Activated CD8-positive, alpha-beta memory T cell treated with anti-CD3 and anti-CD28 coated beads, Interleukin-2, amount 10 ng/mL, durations not matched to agents 7 days and 5 days (primary cell): ENCODE results near the gene FRS2. TPM values are rescaled to one million over a fixed set of nuclear protein-coding genes. Genes with fewer than 3 reads are reported as not detected.

Source experiments
- ATAC-seq: fragments of 150-1000 bp; cut with Tn5 transposase; one replicate; pipeline ENCODE4 v1.10.0; 2021; ENCODE audit warnings: moderate library complexity
- CTCF ChIA-PET: fragments of 350-600 bp; sonication (Branson Sonifier 250); formaldehyde crosslinking; loops from one replicate; lab custom pipeline; 2021; ENCODE audit warnings: antibody characterized with exemption; lab: Charles Lee
- DNase-seq: peaks from one replicate; pipeline ENCODE4 v3.0.0-alpha.2; 2020
- H3K27ac Mint-ChIP-seq: one replicate; pipeline ENCODE4 v1.8.0; 2021; ENCODE audit warnings: mild to moderate bottlenecking, mixed read lengths
- H3K27me3 Mint-ChIP-seq: one replicate; pipeline ENCODE4 v1.8.0; 2021; ENCODE audit warnings: mixed read lengths
- H3K36me3 Mint-ChIP-seq: one replicate; pipeline ENCODE4 v1.8.0; 2021; ENCODE audit warnings: mild to moderate bottlenecking, mixed read lengths
- H3K4me1 Mint-ChIP-seq: one replicate; pipeline ENCODE4 v1.8.0; 2021; ENCODE audit warnings: mixed read lengths
- H3K4me3 Mint-ChIP-seq: one replicate; pipeline ENCODE4 v1.8.0; 2021; ENCODE audit warnings: mild to moderate bottlenecking, moderate library complexity, mixed read lengths
- H3K9me3 Mint-ChIP-seq: one replicate; pipeline ENCODE4 v1.8.0; 2022; ENCODE audit warnings: low read depth, mixed read lengths
- total RNA-seq, 2 experiments: library from RNA; stranded (reverse); gene quantifications; one replicate each; pipeline ENCODE4 v1.2.3, GENCODE V29; 2021

FRS2 gene
- total RNA-seq, 2 experiments from 2014 or later: 11.5 to 12.8 TPM

DNA sequence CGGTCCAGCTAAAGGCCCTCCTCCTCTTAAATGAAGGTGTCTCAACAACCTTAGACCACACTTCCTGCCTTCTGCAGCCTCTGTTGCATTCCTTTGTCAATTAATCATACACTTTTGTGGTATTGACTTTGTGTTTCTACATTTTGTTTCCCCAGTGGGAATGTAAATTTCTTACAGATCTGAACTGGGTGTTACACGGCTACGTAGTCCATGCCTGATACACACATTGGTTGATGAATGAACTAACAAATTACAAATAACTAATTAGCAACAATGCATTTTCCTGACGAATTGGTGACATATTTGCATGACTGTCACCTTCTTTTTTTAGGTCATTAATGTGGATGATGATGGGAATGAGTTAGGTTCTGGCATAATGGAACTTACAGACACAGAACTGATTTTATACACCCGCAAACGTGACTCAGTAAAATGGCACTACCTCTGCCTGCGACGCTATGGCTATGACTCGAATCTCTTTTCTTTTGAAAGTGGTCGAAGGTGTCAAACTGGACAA, 99.9 kb downstream of the FRS2 start:
- H3K36me3 Mint-ChIP-seq: peaks cover 20% of the 10 kb centered on the region
- ATAC-seq (no peak), DNase-seq (no peak)
- H3K27ac Mint-ChIP-seq: no peak overlapping the region
- H3K9me3 Mint-ChIP-seq: no peaks in the 10 kb centered on the region
- H3K4me1 Mint-ChIP-seq: peaks cover 4% of the 10 kb centered on the region
- H3K4me3 Mint-ChIP-seq: no peak overlapping the region
- CTCF ChIA-PET: interaction anchor here (0.8 to 6.1 kb wide), 22 partner anchors 8 to 416 kb away, joined by 3 to 59 read pairs (median 4); partner anchors contain the start of gene CCT2
- H3K27me3 Mint-ChIP-seq: no peaks in the 10 kb centered on the region

DNA sequence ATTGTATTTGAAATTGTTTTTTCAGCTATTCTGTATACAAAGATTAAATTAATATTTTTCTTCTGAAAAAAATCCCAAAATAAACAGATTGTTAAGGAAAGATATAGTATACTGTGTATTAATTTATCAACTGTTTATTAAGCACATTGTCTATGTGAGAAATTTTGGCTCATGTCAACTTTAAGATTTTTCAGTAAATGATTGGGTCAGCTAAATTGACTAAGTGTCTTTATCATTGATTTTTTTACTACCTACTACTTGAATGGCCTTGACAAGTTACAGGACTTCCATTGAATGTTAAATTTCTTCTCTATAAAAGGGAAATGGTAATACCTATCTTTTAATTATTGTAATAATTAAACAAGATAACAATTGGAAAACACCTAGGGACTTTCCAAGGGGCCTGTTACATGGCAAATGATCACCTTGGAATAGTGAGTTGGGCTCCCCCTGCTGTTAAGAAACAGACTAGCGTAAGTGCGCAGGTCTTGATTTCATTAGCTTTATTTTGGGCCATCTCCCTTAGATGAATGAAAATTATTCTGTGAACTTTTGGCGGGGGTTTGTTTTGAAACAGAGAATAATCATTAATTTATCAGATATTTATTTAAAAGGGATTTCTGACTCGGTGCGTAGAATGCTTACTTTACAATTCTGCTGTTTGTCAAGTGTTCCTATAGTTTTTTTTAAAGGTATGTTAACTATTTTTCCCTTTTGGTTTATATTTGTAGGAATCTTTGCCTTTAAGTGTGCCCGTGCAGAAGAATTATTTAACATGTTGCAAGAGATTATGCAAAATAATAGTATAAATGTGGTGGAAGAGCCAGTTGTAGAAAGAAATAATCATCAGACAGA, 100.6 kb downstream of the FRS2 start:
- Mint-ChIP-seq H3K9me3 (no peaks in the 10 kb centered on the region), H3K27ac (no peak overlapping the region), H3K27me3 (no peaks in the 10 kb centered on the region), H3K4me3 (no peak overlapping the region), H3K36me3 (peaks cover 21% of the 10 kb centered on the region), H3K4me1 (peaks cover 4% of the 10 kb centered on the region)
- CTCF ChIA-PET: interaction anchor here (0.6 to 6.1 kb wide), 25 partner anchors 9 to 417 kb away, joined by 3 to 59 read pairs (median 4); partner anchors contain the start of gene CCT2
- ATAC-seq: peak; percentile 53
- DNase-seq: peak; percentile 63

DNA sequence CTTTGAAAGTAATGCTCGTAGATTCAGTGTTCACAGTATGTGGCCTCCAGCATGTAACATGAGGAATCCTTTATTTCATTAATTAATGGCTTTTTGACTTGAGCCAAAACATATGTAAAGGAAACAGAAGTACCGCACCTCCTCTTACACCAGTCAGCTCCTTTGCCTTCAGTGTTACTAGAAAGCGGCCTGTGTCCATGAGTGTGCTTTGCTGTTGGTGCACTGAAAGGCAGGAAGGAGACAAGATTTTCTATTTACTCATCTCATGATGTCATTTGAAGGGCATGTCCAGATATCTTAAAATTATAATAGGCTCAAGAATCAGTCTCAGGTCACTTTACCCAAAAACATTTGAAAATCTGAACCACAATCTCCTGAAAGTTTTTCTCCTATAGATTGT, 105.2 kb downstream of the FRS2 start:
- CTCF ChIA-PET: interaction anchor here (0.8 kb wide), 1 partner anchor 9 kb away, joined by 3 read pairs; no protein-coding TSS in a partner anchor
- ATAC-seq: no peak
- H3K36me3 Mint-ChIP-seq: peaks cover 23% of the 10 kb centered on the region
- H3K4me1 Mint-ChIP-seq: peaks cover 8% of the 10 kb centered on the region
- no peaks in the 10 kb centered on the region for H3K27me3 Mint-ChIP-seq
- no peak for DNase-seq
- H3K9me3 Mint-ChIP-seq: no peaks in the 10 kb centered on the region
- H3K4me3 Mint-ChIP-seq: no peak overlapping the region
- no peak overlapping the region for H3K27ac Mint-ChIP-seq

DNA sequence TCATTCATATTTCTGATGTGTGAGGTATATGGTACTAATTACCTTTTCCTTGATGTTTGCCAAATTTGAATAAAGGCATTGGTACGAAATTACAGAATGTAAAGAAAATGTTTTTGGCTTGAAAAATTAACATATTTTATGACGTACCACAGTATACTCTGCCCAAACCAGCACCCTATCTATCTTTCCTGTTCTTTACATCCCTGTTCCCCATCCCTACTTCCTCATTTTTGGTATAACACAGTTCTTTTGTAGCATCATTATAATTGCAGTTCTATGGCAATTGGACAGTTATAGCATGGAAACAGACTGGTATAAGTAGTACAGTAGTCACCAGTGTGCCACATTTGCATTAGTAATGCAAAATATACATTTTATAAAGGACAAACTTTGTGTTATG, 108.1 kb downstream of the FRS2 start:
- ATAC-seq: no peak
- no peaks in the 10 kb centered on the region for H3K27me3 Mint-ChIP-seq
- H3K27ac Mint-ChIP-seq: no peak overlapping the region
- peaks cover 8% of the 10 kb centered on the region for H3K4me1 Mint-ChIP-seq
- CTCF ChIA-PET: interaction anchor here (4.9 kb wide), 1 partner anchor 7 kb away, joined by 26 read pairs; no protein-coding TSS in a partner anchor
- H3K9me3 Mint-ChIP-seq: no peaks in the 10 kb centered on the region
- no peak for DNase-seq
- no peak overlapping the region for H3K4me3 Mint-ChIP-seq
- peaks cover 13% of the 10 kb centered on the region for H3K36me3 Mint-ChIP-seq

DNA sequence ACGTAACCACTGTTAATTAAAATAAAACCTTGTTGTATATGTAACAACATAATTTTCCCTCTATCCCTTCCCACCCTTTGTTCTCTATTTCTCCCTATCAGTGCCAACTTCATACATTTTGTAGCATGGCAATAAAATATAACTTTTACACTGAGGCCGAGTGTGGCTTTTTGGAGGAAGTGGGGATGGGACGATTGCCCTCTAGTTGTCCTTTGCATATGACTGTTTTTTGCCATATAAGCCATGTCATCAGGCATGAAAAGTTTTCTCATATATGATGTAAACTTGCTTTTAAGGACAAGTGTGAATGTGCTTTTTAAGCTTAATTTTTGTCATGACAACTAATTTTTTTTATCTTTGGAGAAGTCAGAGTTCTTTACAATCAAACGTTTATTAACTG, 108.8 kb downstream of the FRS2 start:
- H3K9me3 Mint-ChIP-seq: no peaks in the 10 kb centered on the region
- H3K36me3 Mint-ChIP-seq: peaks cover 10% of the 10 kb centered on the region
- H3K4me3 Mint-ChIP-seq: no peak overlapping the region
- ATAC-seq (no peak), DNase-seq (no peak)
- no peak overlapping the region for H3K27ac Mint-ChIP-seq
- H3K27me3 Mint-ChIP-seq: no peaks in the 10 kb centered on the region
- CTCF ChIA-PET: interaction anchor here (1.3 to 4.9 kb wide), 2 partner anchors 8 to 222 kb away, joined by 6 to 26 read pairs; no protein-coding TSS in a partner anchor
- H3K4me1 Mint-ChIP-seq: peaks cover 8% of the 10 kb centered on the region

DNA sequence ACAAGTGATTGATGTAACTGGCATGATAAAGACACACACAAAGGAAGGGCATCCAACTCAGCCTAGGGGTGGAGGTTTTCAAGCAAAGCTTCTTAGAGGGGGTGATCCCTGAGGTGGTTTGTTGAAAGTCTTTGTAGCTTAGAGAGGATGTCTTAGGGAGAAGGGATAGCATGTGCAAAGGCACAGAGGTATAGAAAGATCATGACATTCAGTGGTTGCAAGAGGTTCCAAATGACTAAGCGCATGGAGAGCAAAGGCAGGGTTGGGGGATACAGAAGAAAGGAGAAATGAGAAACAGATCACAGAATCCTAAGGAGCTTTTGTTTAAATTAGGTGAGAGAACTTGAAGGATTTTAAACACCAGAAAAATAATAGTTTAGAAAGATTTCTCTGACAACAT, 109.9 kb downstream of the FRS2 start:
- ATAC-seq: no peak
- Mint-ChIP-seq H3K9me3 (no peaks in the 10 kb centered on the region), H3K4me3 (no peak overlapping the region), H3K36me3 (peaks cover 3% of the 10 kb centered on the region), H3K27me3 (no peaks in the 10 kb centered on the region), H3K27ac (no peak overlapping the region), H3K4me1 (peaks cover 12% of the 10 kb centered on the region)
- CTCF ChIA-PET: interaction anchor here (0.7 to 4.9 kb wide), 3 partner anchors 9 to 1169 kb away, joined by 3 to 26 read pairs (median 6); no protein-coding TSS in a partner anchor
- no peak for DNase-seq

DNA sequence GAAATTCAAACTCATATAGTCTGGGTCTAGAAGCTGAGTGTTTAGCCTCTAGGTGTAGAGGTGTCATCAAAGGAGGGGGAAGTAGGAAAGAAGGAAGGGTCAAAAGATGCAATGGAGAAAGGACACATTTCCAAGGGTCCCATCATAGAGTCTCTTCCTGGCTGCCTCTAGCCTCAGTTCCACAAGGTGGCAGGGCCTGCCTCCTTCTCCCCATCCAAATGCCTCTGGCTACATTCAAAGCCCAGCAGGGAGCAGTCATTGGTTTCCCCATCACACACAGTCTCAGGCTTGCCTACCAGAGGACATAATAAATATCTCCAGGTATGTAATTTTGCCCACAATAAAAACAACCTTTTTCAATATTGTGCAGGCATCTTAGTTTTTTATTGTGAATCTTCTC, 113.0 kb downstream of the FRS2 start:
- H3K27ac Mint-ChIP-seq: no peak overlapping the region
- H3K36me3 Mint-ChIP-seq: peaks cover 17% of the 10 kb centered on the region
- H3K4me3 Mint-ChIP-seq: no peak overlapping the region
- CTCF ChIA-PET: interaction anchor here (1.3 to 4.9 kb wide), 3 partner anchors 12 to 113 kb away, joined by 3 to 26 read pairs (median 15); partner anchors contain the start of gene FRS2
- no peaks in the 10 kb centered on the region for H3K27me3 Mint-ChIP-seq
- no peaks in the 10 kb centered on the region for H3K9me3 Mint-ChIP-seq
- DNase-seq: no peak
- no peak for ATAC-seq
- H3K4me1 Mint-ChIP-seq: peaks cover 22% of the 10 kb centered on the region

DNA sequence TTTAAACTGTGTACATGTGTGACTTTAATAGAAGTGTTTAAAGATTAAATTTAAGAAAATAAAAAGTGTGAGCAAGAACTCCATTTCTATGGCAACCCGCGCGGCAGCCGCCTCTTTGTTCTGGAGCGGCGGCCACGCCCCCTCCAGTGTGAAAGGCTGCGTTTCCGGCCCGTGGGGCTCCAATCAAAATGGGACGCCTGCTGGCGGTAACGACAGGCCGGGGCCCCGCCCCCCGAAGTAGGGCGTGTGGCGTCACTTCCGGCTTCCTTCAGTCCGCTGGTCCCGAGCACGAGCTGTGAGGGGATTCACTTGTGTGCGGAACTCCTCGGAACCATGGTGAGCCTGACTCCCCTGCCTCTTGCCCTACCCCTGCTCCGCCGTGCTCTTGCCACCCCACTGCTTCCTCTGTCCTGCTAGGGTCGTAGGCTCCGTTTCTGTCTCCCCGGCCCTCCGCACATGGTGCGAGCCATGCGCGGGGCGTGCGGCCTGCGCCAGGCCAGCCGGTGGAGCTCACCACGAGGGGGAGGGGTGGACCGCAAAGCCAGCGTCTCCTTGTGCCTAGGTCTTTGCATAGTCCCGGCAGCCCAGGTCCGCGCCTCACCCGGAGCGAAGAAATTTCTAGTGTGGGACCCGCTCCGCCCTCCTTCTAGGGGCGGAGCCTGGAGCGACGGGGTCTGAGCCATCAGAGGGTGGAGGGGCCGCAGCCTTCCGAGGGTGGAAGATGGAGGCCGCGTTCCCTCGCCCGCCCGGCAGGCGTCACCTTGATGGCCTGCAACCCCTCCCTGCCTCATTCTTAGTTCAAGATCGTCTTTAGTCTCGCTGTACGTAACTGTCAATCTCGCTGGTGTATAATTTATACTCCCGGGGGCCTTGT, 115.2 kb downstream of the FRS2 start, which contains the start of gene CCT2:
CCT2 (plus strand) TSS at position 271 of the 874 bp plus-strand sequence; CDS start at position 334, 63 bp downstream.
- DNase-seq (peak; percentile 97), ATAC-seq (peak; percentile 94)
- CTCF ChIA-PET: interaction anchor here (0.8 to 3.0 kb wide), 7 partner anchors 14 to 429 kb away, joined by 3 to 25 read pairs (median 5); no protein-coding TSS in a partner anchor
- no peaks in the 10 kb centered on the region for H3K27me3 Mint-ChIP-seq
- peak within 1 kb of the TSS; percentile 94 for H3K27ac Mint-ChIP-seq
- peak within 1 kb of the TSS; percentile 89 for H3K4me3 Mint-ChIP-seq
- H3K36me3 Mint-ChIP-seq: peaks cover 35% of the 10 kb centered on the region
- no peaks in the 10 kb centered on the region for H3K9me3 Mint-ChIP-seq
- H3K4me1 Mint-ChIP-seq: peaks cover 28% of the 10 kb centered on the region

DNA sequence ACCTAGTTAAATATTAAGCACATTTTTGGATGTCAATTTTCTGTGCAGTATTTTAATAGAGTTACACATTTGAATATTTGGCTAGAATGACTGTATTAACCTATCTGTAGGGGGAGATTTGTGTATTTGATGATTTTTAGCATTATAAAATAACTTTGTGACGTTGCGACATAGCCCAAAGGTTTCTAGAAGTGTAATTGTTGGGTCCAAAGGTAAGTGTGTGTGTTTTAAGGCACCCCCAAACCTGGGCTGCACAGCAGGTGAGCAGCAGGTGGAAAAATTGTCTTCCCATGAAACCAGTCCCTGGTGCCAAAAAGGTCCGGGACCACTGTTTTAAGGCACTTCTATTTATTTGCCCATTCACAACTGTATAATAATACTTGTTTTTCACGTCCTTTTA, 118.3 kb downstream of the FRS2 start:
- no peaks in the 10 kb centered on the region for H3K27me3 Mint-ChIP-seq
- no peak for ATAC-seq
- no peak overlapping the region for H3K27ac Mint-ChIP-seq
- DNase-seq: no peak
- H3K9me3 Mint-ChIP-seq: no peaks in the 10 kb centered on the region
- CTCF ChIA-PET: no interaction called here
- peaks cover 54% of the 10 kb centered on the region for H3K36me3 Mint-ChIP-seq
- peaks cover 36% of the 10 kb centered on the region for H3K4me1 Mint-ChIP-seq
- no peak overlapping the region for H3K4me3 Mint-ChIP-seq

DNA sequence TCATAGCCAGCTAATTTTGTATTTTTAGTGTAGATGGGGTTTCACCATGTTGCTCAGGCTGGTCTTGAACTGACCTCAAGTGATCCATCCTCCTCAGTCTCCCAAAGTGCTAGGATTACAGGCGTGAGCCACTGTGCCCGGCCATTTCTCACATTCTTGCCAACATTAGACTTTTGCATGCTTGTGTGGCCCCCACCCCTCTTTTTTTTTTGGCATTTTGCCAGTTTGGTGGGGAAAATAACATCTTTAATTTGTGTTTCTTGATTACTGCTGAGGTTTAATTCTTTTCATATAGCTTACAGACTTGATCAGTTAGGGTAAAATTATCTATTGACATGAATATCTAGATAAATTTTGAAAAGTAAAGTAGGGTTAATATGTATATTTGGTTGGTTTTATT, 118.9 kb downstream of the FRS2 start:
- DNase-seq (no peak), ATAC-seq (no peak)
- CTCF ChIA-PET: interaction anchor here (1.2 kb wide), 1 partner anchor 18 kb away, joined by 3 read pairs; no protein-coding TSS in a partner anchor
- Mint-ChIP-seq H3K9me3 (no peaks in the 10 kb centered on the region), H3K4me3 (no peak overlapping the region), H3K27ac (no peak overlapping the region), H3K4me1 (peaks cover 38% of the 10 kb centered on the region), H3K27me3 (no peaks in the 10 kb centered on the region), H3K36me3 (peaks cover 58% of the 10 kb centered on the region)

DNA sequence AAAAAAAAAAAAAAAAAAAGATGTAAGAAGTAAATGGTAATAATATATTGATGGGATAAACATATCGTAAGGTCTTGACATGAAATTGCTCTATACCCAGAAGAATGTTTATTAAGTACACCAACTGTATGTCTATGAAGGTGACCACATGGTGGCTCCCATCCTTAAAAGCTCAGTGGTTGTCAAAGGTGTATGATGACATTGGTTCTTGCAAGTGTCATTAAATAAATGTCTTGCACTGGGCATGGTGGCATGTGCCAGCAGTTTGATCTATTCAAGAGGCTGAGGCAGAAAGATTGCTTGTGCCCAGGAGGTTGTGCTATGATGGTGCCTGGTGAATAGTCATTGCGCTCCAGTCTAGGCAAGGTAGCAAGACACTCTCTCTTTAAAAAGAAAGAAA, 125.5 kb downstream of the FRS2 start:
- H3K4me1 Mint-ChIP-seq: peaks cover 25% of the 10 kb centered on the region
- CTCF ChIA-PET: no interaction called here
- peak overlapping the region; percentile 12 for H3K27ac Mint-ChIP-seq
- no peaks in the 10 kb centered on the region for H3K9me3 Mint-ChIP-seq
- H3K4me3 Mint-ChIP-seq: no peak overlapping the region
- ATAC-seq (no peak), DNase-seq (no peak)
- no peaks in the 10 kb centered on the region for H3K27me3 Mint-ChIP-seq
- H3K36me3 Mint-ChIP-seq: peaks cover 59% of the 10 kb centered on the region

DNA sequence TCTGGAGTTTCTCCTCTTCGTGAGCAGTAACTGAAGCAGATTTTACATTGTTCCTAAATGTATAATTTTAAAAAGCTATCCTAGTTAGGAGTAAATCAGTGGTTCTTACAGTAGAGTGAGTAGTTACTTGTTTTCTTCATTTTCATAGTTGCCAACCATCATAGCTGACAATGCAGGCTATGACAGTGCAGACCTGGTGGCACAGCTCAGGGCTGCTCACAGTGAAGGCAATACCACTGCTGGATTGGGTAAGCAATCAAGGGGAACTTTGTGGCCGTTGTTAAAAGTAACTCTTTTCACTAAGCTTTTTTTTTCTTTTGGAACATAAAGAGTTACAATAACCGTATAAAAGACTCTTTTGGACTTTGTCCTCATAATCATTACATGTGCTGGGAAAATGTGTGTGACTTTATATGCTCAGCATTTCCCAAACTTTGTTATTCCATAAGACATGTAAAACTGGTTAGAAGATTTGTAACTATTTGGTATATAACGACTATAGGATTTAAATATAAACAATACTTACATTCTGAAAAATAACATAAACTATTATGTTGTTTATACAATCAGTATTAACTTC, 128.1 kb downstream of the FRS2 start:
- DNase-seq (no peak), ATAC-seq (no peak)
- Mint-ChIP-seq H3K9me3 (no peaks in the 10 kb centered on the region), H3K4me3 (no peak overlapping the region), H3K27ac (peak overlapping the region; percentile 63), H3K36me3 (peaks cover 65% of the 10 kb centered on the region), H3K27me3 (no peaks in the 10 kb centered on the region), H3K4me1 (peaks cover 19% of the 10 kb centered on the region)
- CTCF ChIA-PET: interaction anchor here (1.5 kb wide), 1 partner anchor 27 kb away, joined by 5 read pairs; no protein-coding TSS in a partner anchor
